RWPE1 (cell line): ENCODE measurements around the gene KCNG4.

ENCODE experiments used
- CTCF ChIA-PET: fragments of 350-600 bp; sonication (Branson Sonifier 250); formaldehyde crosslinking; extraction: SDS; loops from one replicate; lab custom pipeline; 2021; lab: Yijun Ruan, JAX
- POLR2A ChIA-PET: fragments of 400-600 bp; formaldehyde crosslinking; extraction: SDS; loops from one replicate; lab custom pipeline; 2020; ENCODE audit warnings: antibody characterized with exemption; ENCODE audit not compliant: low non-redundant PET; lab: Yijun Ruan, JAX
- DNase-seq: peaks from one replicate; pipeline ENCODE4 v3.0.0; 2012; ENCODE audit warnings: low spot score
- H3K27ac ChIP-seq: fragments of 450-650 bp; 2 replicates; pipeline ENCODE4 v1.5.1; 2017
- TF ChIP-seq, protein P1 (sequence below): fragments of 450-650 bp; conservative IDR thresholded peaks from 2 replicates; pipeline ENCODE4 v1.5.1; 2017; ENCODE audit warnings: low read depth, mild to moderate bottlenecking

Gene KCNG4

DNA sequence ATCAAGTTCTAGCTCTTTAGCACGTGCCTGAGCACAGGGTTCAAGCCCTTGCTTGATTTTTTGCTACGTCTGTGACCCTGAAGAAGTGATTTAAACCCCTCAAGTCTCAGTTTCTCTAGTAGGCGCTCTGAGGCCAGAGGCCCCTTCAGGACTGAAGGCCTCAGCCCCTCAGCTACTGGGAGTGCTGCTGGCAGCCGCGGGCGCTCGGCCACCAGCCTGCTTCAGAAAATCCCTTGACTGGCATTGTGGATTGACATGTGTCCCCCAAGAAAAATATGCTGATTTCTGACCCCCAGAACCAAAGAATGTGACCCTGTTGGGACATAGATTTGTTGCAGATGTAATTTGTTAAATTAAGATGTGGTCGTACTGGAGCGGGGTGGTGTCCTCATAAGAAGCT, 34.7 kb upstream of the KCNG4 start:
- H3K27ac ChIP-seq = no peak overlapping the region
- DNase-seq = no peak
- ChIA-PET POLR2A (no interaction called here), CTCF (interaction anchor here (0.6 kb wide), 1 partner anchor 11 kb away, joined by 4 read pairs; no protein-coding TSS in a partner anchor)
- TF ChIP-seq, protein P1, sequence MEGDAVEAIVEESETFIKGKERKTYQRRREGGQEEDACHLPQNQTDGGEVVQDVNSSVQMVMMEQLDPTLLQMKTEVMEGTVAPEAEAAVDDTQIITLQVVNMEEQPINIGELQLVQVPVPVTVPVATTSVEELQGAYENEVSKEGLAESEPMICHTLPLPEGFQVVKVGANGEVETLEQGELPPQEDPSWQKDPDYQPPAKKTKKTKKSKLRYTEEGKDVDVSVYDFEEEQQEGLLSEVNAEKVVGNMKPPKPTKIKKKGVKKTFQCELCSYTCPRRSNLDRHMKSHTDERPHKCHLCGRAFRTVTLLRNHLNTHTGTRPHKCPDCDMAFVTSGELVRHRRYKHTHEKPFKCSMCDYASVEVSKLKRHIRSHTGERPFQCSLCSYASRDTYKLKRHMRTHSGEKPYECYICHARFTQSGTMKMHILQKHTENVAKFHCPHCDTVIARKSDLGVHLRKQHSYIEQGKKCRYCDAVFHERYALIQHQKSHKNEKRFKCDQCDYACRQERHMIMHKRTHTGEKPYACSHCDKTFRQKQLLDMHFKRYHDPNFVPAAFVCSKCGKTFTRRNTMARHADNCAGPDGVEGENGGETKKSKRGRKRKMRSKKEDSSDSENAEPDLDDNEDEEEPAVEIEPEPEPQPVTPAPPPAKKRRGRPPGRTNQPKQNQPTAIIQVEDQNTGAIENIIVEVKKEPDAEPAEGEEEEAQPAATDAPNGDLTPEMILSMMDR = no peak

DNA sequence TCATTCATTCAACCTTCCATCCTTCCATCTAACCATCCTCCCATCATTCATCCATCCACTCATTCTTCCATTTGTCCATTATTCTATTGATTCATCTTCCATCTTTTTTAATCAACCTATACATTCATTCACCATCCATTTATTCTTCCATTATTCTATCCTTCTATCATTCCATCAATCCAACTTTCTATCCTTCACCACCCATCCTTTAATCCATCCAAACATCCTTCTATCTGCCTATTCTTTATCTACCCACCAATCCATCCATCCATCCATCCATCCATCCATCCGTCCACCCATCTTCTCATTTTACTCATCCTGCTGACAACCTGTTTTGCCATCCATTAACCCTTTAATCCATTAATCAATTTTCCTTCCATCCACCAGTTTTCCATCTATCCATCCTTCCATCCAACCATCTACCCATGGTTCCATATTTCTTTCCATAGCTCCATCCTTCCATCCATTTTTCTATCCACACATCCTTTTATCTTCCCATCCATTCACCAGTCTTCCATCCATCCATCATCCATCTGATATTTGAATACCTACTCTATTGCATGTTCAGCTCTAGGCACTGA, 33.0 kb upstream of the KCNG4 start:
- CTCF ChIA-PET = interaction anchor here (0.6 kb wide), 1 partner anchor 233 kb away, joined by 4 read pairs; no protein-coding TSS in a partner anchor
- POLR2A ChIA-PET = no interaction called here
- TF ChIP-seq, protein P1 = no peak

DNA sequence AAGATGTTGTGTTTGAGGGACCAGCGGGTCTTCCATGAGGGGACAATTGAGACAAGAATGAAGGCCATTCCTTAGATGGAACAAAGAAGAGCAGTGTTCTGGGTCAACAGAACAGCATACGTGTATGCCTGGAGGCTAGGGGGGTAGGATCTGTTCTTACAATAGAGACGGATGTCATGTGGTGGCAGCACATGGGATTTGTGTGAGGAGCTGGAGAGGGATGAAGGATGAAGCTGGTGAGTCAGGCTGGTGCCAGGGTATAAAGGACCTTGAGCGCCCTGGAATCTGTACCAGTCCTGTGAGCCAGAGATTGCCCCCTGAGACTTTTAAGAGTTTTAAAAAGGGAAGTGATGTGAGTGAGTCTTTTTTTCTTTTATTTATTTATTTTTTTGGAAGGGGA, 32.1 kb upstream of the KCNG4 start:
- DNase-seq = no peak
- H3K27ac ChIP-seq = no peak overlapping the region
- CTCF ChIA-PET = interaction anchor here (0.7 kb wide), 1 partner anchor 176 kb away, joined by 3 read pairs; no protein-coding TSS in a partner anchor
- POLR2A ChIA-PET = no interaction called here
- TF ChIP-seq, protein P1 = no peak

More for the DNA sequence above, 33.0 kb upstream of the KCNG4 start:
- DNase-seq = no peak
- H3K27ac ChIP-seq = no peak overlapping the region

GRCh38 chr16:84271037-84271436, 31.2 kb upstream of the KCNG4 start:
- DNase-seq = no peak
- TF ChIP-seq, protein P1 = no peak
- POLR2A ChIA-PET = no interaction called here
- H3K27ac ChIP-seq = no peak overlapping the region
- CTCF ChIA-PET = no interaction called here

DNA sequence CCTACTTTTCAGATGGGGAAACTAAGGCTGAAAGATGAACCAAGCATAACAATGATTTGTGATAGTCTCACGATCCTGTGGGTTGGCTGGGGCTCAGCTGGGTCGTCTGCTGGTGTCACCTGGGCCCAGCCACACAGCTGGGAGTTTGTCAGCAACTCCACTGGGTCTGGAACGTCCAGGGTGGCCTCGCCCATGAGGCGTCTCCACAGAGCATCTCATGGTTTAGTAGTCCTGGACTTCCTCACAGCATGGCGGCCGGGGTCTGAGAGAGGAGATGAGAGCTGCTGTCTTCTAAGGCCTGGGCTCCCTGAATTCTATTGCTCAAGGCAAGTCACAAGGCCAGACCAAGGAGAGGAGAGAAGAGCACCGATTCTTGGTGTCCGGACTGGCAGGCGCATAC, 30.7 kb upstream of the KCNG4 start:
- no peak for DNase-seq
- ChIA-PET CTCF (no interaction called here), POLR2A (no interaction called here)
- TF ChIP-seq, protein P1 = no peak
- H3K27ac ChIP-seq = no peak overlapping the region

GRCh38 chr16:84270071-84270470, 30.3 kb upstream of the KCNG4 start:
- ChIA-PET CTCF (interaction anchor here (0.7 kb wide), 2 partner anchors 101 to 314 kb away, joined by 3 read pairs; no protein-coding TSS in a partner anchor), POLR2A (no interaction called here)
- no peak overlapping the region for H3K27ac ChIP-seq
- no peak for DNase-seq
- TF ChIP-seq, protein P1 = no peak
